ENCODE measurements around the gene PNLDC1. TPM values are rescaled to one million over a fixed set of nuclear protein-coding genes. Genes with fewer than 3 reads are reported as not detected.
A peak's percentile ranks its signal among the peaks of the same experiment; 100 is the strongest.
"Not testable (repeated sequence)": the region's sequence is repeated elsewhere in the genome, so short reads cannot be mapped to it uniquely, and the experiment has no call there.

The PNLDC1 gene
- total RNA-seq, 1 donor, result not detected

GRCh38 chr6:159788753-159789376 lies 11.2 kb upstream of the PNLDC1 start:
- TF ChIP-seq CTCF (IDR thresholded peaks at IDR 0.05; ENCODE audit: insufficient read depth, low read length), result no peak
- DNase-seq (ENCODE audit: low read depth), result peak; percentile 31
- peak overlapping the region; percentile 95 for H3K4me3 ChIP-seq (ENCODE audit: low read depth, low read length)

GRCh38 chr6:159789377-159790148 lies 10.5 kb upstream of the PNLDC1 start, which contains the start of gene TCP1:
TSS of gene TCP1 (minus strand) at chr6:159789602. CDS start at chr6:159789468, 134 bp downstream.
- DNase-seq (ENCODE audit: low read depth), result peak; percentile 100
- no peak for TF ChIP-seq CTCF (IDR thresholded peaks at IDR 0.05; ENCODE audit: insufficient read depth, low read length)
- H3K4me3 ChIP-seq (ENCODE audit: low read depth, low read length), result peak within 1 kb of the TSS; percentile 95

GRCh38 chr6:159790149-159790955 lies 9.7 kb upstream of the PNLDC1 start, which contains the start of gene MRPL18:
TSS of gene MRPL18 (plus strand) at chr6:159790467. CDS start at chr6:159790588, 121 bp downstream.
- peak within 1 kb of the TSS; percentile 95 for H3K4me3 ChIP-seq (ENCODE audit: low read depth, low read length)
- no peak for TF ChIP-seq CTCF (IDR thresholded peaks at IDR 0.05; ENCODE audit: insufficient read depth, low read length)
- DNase-seq (ENCODE audit: low read depth), result peak; percentile 97

- DNase-seq (ENCODE audit: low read depth), result no peak
- no peak for TF ChIP-seq CTCF (IDR thresholded peaks at IDR 0.05; ENCODE audit: insufficient read depth, low read length)
- peak overlapping the region; percentile 92 for H3K4me3 ChIP-seq (ENCODE audit: low read depth, low read length)
These were observed 9.0 kb upstream of the PNLDC1 start for GRCh38 chr6:159790956-159791598.

- DNase-seq (ENCODE audit: low read depth); H3K4me3 ChIP-seq (ENCODE audit: low read depth, low read length): not testable (repeated sequence)
These were observed 5.1 kb upstream of the PNLDC1 start for GRCh38 chr6:159794976-159795375.

GRCh38 chr6:159797554-159797953 lies 2.5 kb upstream of the PNLDC1 start:
- no peak for TF ChIP-seq CTCF (IDR thresholded peaks at IDR 0.05; ENCODE audit: insufficient read depth, low read length)
- no peak overlapping the region for H3K4me3 ChIP-seq (ENCODE audit: low read depth, low read length)
- DNase-seq (ENCODE audit: low read depth), result no peak
